Adipose tissue (tissue), 3 donors: ENCODE data around the gene DAZAP2. TPM values are rescaled to one million over a fixed set of nuclear protein-coding genes. Genes with fewer than 3 reads are reported as not detected.
A peak's percentile ranks its signal among the peaks of the same experiment; 100 is the strongest.

Source experiments
- H3K27ac ChIP-seq: one replicate; pipeline ENCODE4 v1.5.1; 2013; ENCODE audit warnings: low read depth, low read length
- WGBS, 3 donors: extraction: QIAGEN DNeasy Blood & Tissue Kit; methylation state at CpG; one replicate each; pipeline ENCODE4 v1.1.7; 2013; 5-methylcytosine and 5-hydroxymethylcytosine counted together
- polyA plus RNA-seq, 3 donors: library from polyadenylated mRNA; stranded (reverse); fragments of 200-250 nt; gene quantifications; one replicate each; pipeline ENCODE4 v1.2.3, GENCODE V29; 2013
- donor health status: healthy with polysubstance abuse.
- donor health status: Bipolar disorder and iron deficiency.
- donor health status: healthy.

Gene DAZAP2
- 100 to 1,000 TPM; 145 to 329 (median 266) TPM for polyA plus RNA-seq

- H3K27ac ChIP-seq = peak within 1 kb of the TSS; percentile 100
- 0 to 1% (median 0%) methylated on average over 60 to 70 of the region's 70 CpGs for WGBS, 3 donors
Observed at GRCh38 chr12:51238510-51239334, at the start of gene DAZAP2. Gene DAZAP2, plus strand, starts transcription at chr12:51238826. Its CDS starts 82 bp downstream, at chr12:51238908.

- no peak overlapping the region for H3K27ac ChIP-seq
- 84 to 92% (median 91%) methylated on average over 14 of the region's 14 CpGs for WGBS, 3 donors
Observed at GRCh38 chr12:51189790-51190355, 48.8 kb upstream of the DAZAP2 start.

GRCh38 chr12:51190820-51191219 lies 47.8 kb upstream of the DAZAP2 start:
- H3K27ac ChIP-seq = no peak overlapping the region
- WGBS, 3 donors = 90 to 92% (median 90%) methylated on average over 4 of the region's 4 CpGs

- H3K27ac ChIP-seq = no peak overlapping the region
Observed at GRCh38 chr12:51191516-51192283, 46.9 kb upstream of the DAZAP2 start.

GRCh38 chr12:51192284-51192671 lies 46.3 kb upstream of the DAZAP2 start:
- H3K27ac ChIP-seq = no peak overlapping the region
- WGBS, 3 donors = 86 to 96% (median 90%) methylated on average over 5 of the region's 5 CpGs

More at GRCh38 chr12:51191516-51192283, 46.9 kb upstream of the DAZAP2 start:
- 87 to 95% (median 94%) methylated on average over 12 of the region's 12 CpGs for WGBS, 3 donors

- no peak overlapping the region for H3K27ac ChIP-seq
- WGBS, 3 donors = 91 to 97% (median 96%) methylated on average over 7 of the region's 7 CpGs
Observed at GRCh38 chr12:51195841-51196240, 42.8 kb upstream of the DAZAP2 start.

- WGBS, 3 donors = 91 to 92% (median 92%) methylated on average over 9 of the region's 9 CpGs
- H3K27ac ChIP-seq = no peak overlapping the region
Observed at GRCh38 chr12:51196547-51196946, 42.1 kb upstream of the DAZAP2 start.

GRCh38 chr12:51197736-51198567 lies 40.7 kb upstream of the DAZAP2 start:
- WGBS, 3 donors = 94% methylated on average over 37 to 38 of the region's 38 CpGs

GRCh38 chr12:51198568-51199365 lies 39.9 kb upstream of the DAZAP2 start:
- 80 to 88% (median 83%) methylated on average over 16 of the region's 16 CpGs for WGBS, 3 donors
- H3K27ac ChIP-seq = no peak overlapping the region

More at GRCh38 chr12:51197736-51198567, 40.7 kb upstream of the DAZAP2 start:
- no peak overlapping the region for H3K27ac ChIP-seq

GRCh38 chr12:51199366-51199945 lies 39.2 kb upstream of the DAZAP2 start:
- WGBS, 3 donors = 90 to 96% (median 91%) methylated on average over 10 of the region's 10 CpGs

GRCh38 chr12:51200156-51200555 lies 38.5 kb upstream of the DAZAP2 start:
- 87 to 93% (median 91%) methylated on average over 7 of the region's 7 CpGs for WGBS, 3 donors
- no peak overlapping the region for H3K27ac ChIP-seq

More at GRCh38 chr12:51199366-51199945, 39.2 kb upstream of the DAZAP2 start:
- H3K27ac ChIP-seq = no peak overlapping the region

GRCh38 chr12:51200806-51201205 lies 37.8 kb upstream of the DAZAP2 start:
- WGBS, 3 donors = 94 to 95% (median 94%) methylated on average over 9 of the region's 9 CpGs
- H3K27ac ChIP-seq = no peak overlapping the region

- 89 to 91% (median 91%) methylated on average over 5 of the region's 5 CpGs for WGBS, 3 donors
Observed at GRCh38 chr12:51202718-51203117, 35.9 kb upstream of the DAZAP2 start.

GRCh38 chr12:51205350-51205749 lies 33.3 kb upstream of the DAZAP2 start:
- 92 to 99% (median 97%) methylated on average over 6 of the region's 6 CpGs for WGBS, 3 donors
- H3K27ac ChIP-seq = no peak overlapping the region

More at GRCh38 chr12:51202718-51203117, 35.9 kb upstream of the DAZAP2 start:
- no peak overlapping the region for H3K27ac ChIP-seq

- WGBS, 3 donors = 86 to 95% (median 94%) methylated on average over 7 of the region's 7 CpGs
- no peak overlapping the region for H3K27ac ChIP-seq
Observed at GRCh38 chr12:51208016-51208660, 30.5 kb upstream of the DAZAP2 start.

GRCh38 chr12:51209259-51209658 lies 29.4 kb upstream of the DAZAP2 start:
- 91 to 95% (median 93%) methylated on average over 2 of the region's 2 CpGs for WGBS, 3 donors
- no peak overlapping the region for H3K27ac ChIP-seq
